GM08714 (cell line): Measurements from ENCODE around the gene SREBF2.
"Not testable (repeated sequence)": the region's sequence is repeated elsewhere in the genome, so short reads cannot be mapped to it uniquely, and the experiment has no call there.

Experiments used
- H3K4me3 ChIP-seq: fragments of 200-500 bp; sonication (Bioruptor generic); 2 replicates; pipeline ENCODE4 v1.5.1; 2014; ENCODE audit warnings: mild to moderate bottlenecking, low read length, inconsistent platforms
- ZNF274 ChIP-seq: IDR thresholded peaks from 2 replicates; pipeline ENCODE4 v1.6.1; 2012; ENCODE audit warnings: mild to moderate bottlenecking, low read depth, low read length

The SREBF2 gene

DNA sequence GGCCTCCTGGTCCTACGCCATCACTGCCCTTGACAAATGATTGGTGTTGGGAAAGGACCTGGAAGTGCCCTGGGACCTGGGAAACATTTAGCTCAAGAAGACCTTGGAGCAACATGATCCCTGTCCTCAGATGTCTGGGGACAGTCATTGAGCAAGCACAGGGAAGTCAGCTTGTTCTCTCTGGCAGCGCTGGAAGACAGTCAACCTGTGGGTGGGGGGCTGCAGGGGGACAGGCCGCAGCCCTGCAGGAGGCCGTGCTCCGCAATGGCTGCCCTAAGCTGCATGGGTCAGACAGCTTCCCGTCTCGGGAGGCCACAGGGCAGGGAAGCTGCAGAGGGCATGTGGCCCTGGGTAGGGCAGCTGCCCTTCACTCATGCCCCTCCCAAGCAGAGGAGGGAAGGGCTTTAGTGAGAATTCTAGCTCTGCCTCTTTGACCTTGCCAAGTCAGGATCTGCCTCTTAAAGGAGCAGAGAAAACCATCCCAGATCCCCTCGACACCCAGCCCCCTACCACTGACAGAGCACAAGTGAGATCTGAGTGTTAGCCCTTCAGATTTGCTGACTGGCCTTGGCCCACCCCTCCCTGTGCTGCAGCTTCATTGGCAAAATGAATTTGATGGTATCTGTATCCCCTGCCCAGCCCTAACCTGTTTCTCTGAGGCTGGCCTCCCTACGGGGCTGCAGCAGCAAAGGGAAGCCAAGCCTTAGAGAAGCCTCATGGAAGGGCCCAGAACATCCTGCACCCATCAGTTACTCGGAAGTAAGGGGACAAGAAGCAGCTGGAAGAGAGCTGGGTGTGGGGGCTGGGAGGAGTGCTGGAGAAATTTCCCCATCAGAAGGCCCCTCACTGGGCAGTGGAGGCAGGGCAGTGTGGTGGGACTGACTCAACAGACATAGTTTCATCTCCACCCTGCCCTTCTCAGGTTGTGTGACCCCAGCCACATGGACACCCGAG is 6.2 kb upstream of the SREBF2 start:
- no peak for TF ChIP-seq ZNF274
- no peak overlapping the region for H3K4me3 ChIP-seq

DNA sequence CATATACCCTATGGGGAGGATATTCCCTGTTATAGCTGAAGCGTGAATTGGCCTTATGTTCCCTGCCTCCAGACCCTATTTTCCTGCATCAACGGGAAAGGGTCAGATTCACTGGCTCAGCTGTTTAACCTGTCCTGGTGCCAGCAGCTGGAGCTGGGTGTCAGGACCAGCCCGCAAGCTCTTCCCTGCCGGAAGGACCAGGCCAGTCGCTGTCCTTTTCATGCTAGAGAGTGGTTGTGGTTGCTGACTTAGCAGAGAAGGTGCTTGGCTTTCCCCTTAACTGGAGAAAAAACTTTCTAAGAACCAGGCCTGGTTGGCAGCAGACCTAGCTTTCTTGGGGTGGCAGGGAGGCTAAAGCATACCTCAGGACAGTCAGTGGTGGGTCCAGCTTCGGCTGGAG is 5.2 kb upstream of the SREBF2 start:
- TF ChIP-seq ZNF274, result no peak
- no peak overlapping the region for H3K4me3 ChIP-seq

- no peak overlapping the region for H3K4me3 ChIP-seq
- TF ChIP-seq ZNF274, result no peak
Measured at GRCh38 chr22:41828516-41828915, 4.4 kb upstream of the SREBF2 start.

- no peak overlapping the region for H3K4me3 ChIP-seq
- no peak for TF ChIP-seq ZNF274
Measured at GRCh38 chr22:41830174-41830573, 2.7 kb upstream of the SREBF2 start.

DNA sequence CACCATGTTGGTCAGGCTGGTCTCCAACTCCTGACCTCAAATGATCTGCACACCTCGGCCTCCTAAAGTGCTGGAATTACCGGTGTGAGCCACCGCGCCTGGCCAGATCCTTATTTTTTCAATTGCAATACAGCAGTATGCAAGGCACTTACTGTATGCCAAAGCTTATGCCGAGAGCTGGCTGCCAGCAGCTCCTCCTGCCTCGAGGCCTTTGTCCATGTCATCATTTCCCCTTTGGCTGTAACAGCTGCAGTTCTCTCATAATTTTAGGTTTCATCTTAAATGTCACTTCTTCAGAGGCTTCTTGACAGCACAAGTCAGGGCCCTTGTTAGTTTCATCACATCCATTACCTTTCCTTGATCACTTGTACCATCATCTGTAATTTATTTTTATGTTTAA is 1.5 kb upstream of the SREBF2 start:
- H3K4me3 ChIP-seq, result no peak overlapping the region
- no peak for TF ChIP-seq ZNF274

GRCh38 chr22:41831828-41832552 is 915 bp upstream of the SREBF2 start:
- peak overlapping the region; percentile 68 for H3K4me3 ChIP-seq
- TF ChIP-seq ZNF274, result no peak

GRCh38 chr22:41833369-41834004 is 582 bp downstream of the SREBF2 start:
- peak overlapping the region; percentile 80 for H3K4me3 ChIP-seq
- no peak for TF ChIP-seq ZNF274

- H3K4me3 ChIP-seq, result peak overlapping the region; percentile 80
- TF ChIP-seq ZNF274, result no peak
Measured at GRCh38 chr22:41834005-41834944, 1.4 kb downstream of the SREBF2 start.

GRCh38 chr22:41835462-41835861 is 2.6 kb downstream of the SREBF2 start:
- not testable (repeated sequence) for H3K4me3 ChIP-seq

- TF ChIP-seq ZNF274, result no peak
- no peak overlapping the region for H3K4me3 ChIP-seq
Measured at GRCh38 chr22:41836551-41836950, 3.6 kb downstream of the SREBF2 start.

- TF ChIP-seq ZNF274, result no peak
- no peak overlapping the region for H3K4me3 ChIP-seq
Measured at GRCh38 chr22:41838842-41839618, 6.1 kb downstream of the SREBF2 start.

- no peak for TF ChIP-seq ZNF274
- H3K4me3 ChIP-seq, result no peak overlapping the region
Measured at GRCh38 chr22:41840216-41840615, 7.3 kb downstream of the SREBF2 start.
